ENCODE results near the gene PAH.

PAH gene

GRCh38 chr12:102933168-102933567, 16.1 kb upstream of the PAH start:
- TF ChIP-seq, protein P1, sequence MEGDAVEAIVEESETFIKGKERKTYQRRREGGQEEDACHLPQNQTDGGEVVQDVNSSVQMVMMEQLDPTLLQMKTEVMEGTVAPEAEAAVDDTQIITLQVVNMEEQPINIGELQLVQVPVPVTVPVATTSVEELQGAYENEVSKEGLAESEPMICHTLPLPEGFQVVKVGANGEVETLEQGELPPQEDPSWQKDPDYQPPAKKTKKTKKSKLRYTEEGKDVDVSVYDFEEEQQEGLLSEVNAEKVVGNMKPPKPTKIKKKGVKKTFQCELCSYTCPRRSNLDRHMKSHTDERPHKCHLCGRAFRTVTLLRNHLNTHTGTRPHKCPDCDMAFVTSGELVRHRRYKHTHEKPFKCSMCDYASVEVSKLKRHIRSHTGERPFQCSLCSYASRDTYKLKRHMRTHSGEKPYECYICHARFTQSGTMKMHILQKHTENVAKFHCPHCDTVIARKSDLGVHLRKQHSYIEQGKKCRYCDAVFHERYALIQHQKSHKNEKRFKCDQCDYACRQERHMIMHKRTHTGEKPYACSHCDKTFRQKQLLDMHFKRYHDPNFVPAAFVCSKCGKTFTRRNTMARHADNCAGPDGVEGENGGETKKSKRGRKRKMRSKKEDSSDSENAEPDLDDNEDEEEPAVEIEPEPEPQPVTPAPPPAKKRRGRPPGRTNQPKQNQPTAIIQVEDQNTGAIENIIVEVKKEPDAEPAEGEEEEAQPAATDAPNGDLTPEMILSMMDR (IDR thresholded peaks at IDR 0.05; ENCODE audit: insufficient read depth, low read depth, low read length, missing control alignments): no peak
- no peak for DNase-seq (ENCODE audit: low read depth)
- no peak overlapping the region for H3K4me3 ChIP-seq (ENCODE audit: low read depth, low read length)

DNA sequence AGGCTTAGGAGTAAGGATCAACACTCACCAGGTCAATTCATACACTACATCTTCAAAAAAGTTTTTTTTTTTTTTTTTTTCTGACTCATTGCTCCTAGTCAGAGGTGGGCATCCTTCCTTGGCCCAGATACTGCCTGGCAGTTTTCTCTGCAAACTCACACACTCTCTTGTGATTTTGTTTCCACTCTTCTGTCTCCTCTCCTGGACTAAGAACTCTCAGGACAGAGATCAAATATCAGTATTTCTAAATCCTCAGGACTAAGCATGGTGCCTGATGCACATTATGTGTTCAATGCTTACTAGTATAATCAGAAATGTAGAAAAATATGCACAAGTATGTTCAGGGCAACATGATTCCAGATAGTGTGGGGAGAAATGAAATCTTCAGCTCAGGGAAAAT, 10.2 kb upstream of the PAH start:
- DNase-seq (ENCODE audit: low read depth): no peak
- no peak overlapping the region for H3K4me3 ChIP-seq (ENCODE audit: low read depth, low read length)
- TF ChIP-seq, protein P1 (IDR thresholded peaks at IDR 0.05; ENCODE audit: insufficient read depth, low read depth, low read length, missing control alignments): no peak

DNA sequence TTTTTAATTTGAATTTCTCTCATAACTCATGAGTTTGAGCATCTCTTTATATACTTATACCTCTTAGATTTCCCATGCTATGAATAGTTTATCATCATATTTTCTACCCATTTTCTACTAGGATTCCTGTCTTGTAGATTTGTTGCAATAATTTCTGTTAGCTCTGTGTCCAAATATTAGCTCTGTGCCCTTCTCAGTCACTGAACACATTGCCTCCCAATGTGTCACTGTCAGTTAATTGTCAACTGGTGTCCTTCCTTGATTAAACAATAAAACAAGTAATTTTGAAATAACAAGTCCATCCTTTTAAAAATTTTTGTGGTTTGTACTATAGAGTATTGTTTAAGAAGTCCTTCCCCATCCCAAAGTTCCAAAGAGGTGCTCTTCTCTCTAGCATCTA, 4.2 kb upstream of the PAH start:
- no peak for DNase-seq (ENCODE audit: low read depth)
- H3K4me3 ChIP-seq (ENCODE audit: low read depth, low read length): no peak overlapping the region
- TF ChIP-seq, protein P1 (IDR thresholded peaks at IDR 0.05; ENCODE audit: insufficient read depth, low read depth, low read length, missing control alignments): no peak

GRCh38 chr12:102920271-102920670, 3.2 kb upstream of the PAH start:
- no peak overlapping the region for H3K4me3 ChIP-seq (ENCODE audit: low read depth, low read length)
- no peak for DNase-seq (ENCODE audit: low read depth)
- TF ChIP-seq, protein P1 (IDR thresholded peaks at IDR 0.05; ENCODE audit: insufficient read depth, low read depth, low read length, missing control alignments): no peak

DNA sequence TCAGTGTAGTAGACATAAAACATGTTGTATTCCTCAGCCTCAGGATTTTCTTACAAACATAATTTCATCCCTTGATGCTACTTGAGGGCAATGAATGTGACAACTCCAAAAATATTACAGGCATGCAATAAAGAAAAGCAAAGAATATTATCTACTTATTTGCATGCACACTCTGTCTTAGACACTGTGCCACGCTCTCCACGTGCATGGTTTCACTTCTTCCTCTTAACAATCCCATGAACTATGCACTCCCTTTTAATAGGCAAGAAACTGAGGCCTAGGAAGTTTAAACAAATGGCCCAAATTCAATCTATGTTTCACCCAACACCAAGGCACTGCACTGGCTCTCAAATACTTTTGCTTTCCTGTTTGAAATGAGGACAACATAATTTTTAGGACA, 1.8 kb upstream of the PAH start:
- DNase-seq (ENCODE audit: low read depth): no peak
- TF ChIP-seq, protein P1 (IDR thresholded peaks at IDR 0.05; ENCODE audit: insufficient read depth, low read depth, low read length, missing control alignments): no peak
- H3K4me3 ChIP-seq (ENCODE audit: low read depth, low read length): no peak overlapping the region

DNA sequence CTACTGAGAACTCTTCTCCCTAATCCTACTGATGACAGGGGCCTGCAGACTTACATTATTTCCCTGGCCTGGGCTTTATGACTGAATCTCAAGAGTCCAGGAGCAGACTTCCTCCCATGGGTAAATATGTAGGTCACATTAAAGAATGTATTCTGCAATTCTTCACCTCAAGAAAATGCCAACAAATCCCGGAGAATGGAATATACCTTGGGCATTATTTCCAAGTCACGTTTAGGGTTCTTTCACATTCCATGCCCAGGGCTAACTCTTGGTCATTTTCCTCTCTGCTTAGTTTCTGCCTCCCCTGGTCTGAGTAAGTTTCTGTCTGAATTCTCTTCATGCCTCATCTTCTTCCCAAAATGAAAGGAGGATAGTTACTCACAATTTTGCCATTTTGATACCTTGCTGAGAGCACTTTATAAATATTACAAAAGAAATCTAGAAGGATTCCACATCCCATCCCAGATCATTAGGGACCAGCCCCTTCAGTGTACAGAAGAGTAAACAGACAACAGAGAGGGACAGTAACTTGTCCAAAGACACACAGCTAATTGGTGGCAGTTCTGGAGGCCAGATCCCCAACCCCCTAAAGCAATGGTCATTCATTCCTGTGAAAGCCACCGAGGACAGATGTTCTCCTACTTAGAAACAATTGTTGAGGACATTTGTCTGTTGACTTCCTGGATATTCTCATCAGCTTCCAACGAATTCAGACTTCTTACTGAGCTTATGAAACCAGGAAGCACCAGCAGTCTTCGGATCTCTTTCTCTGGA, 605 bp downstream of the PAH start:
- DNase-seq (ENCODE audit: low read depth): no peak
- no peak overlapping the region for H3K4me3 ChIP-seq (ENCODE audit: low read depth, low read length)
- TF ChIP-seq, protein P1 (IDR thresholded peaks at IDR 0.05; ENCODE audit: insufficient read depth, low read depth, low read length, missing control alignments): no peak
